T-helper 2 cell (primary cell): Measurements from ENCODE around the gene DMAP1.

ENCODE experiments used
- DNase-seq, 5 experiments: peaks; one replicate each; pipeline versions ENCODE4 v3.0.0 to v3.0.0-alpha.2; 2012 to 2022

DMAP1 gene

GRCh38 chr1:44256762-44257554 lies 43.7 kb downstream of the DMAP1 start:
- no peak for DNase-seq

GRCh38 chr1:44259090-44259489 lies 45.8 kb downstream of the DMAP1 start:
- DNase-seq = no peak

GRCh38 chr1:44260792-44261170 lies 47.5 kb downstream of the DMAP1 start:
- DNase-seq = no peak

GRCh38 chr1:44261171-44261817 lies 48.0 kb downstream of the DMAP1 start:
- DNase-seq = no peak

GRCh38 chr1:44261962-44262361 lies 48.7 kb downstream of the DMAP1 start:
- DNase-seq = no peak

- no peak for DNase-seq
Measured at GRCh38 chr1:44262414-44262813, 49.1 kb downstream of the DMAP1 start.

GRCh38 chr1:44262816-44263567 lies 49.7 kb downstream of the DMAP1 start:
- DNase-seq = no peak

- DNase-seq = no peak
Measured at GRCh38 chr1:44263568-44264450, 50.5 kb downstream of the DMAP1 start.

GRCh38 chr1:44264451-44264771 lies 51.1 kb downstream of the DMAP1 start:
- DNase-seq = no peak

- no peak for DNase-seq
Measured at GRCh38 chr1:44265656-44266358, 52.5 kb downstream of the DMAP1 start.

- DNase-seq = no peak
Measured at GRCh38 chr1:44266400-44267344, 53.4 kb downstream of the DMAP1 start.

- no peak for DNase-seq
Measured at GRCh38 chr1:44267438-44267837, 54.2 kb downstream of the DMAP1 start.

- DNase-seq = no peak
Measured at GRCh38 chr1:44268054-44268453, 54.8 kb downstream of the DMAP1 start.
